GM23338 (cell line): Measurements from ENCODE around the gene NUTM2G.
"Not testable (repeated sequence)": the region's sequence is repeated elsewhere in the genome, so short reads cannot be mapped to it uniquely, and the experiment has no call there.

Source experiments
- CREB1 ChIP-seq: fragments of 250-450 bp; sonication (Bioruptor Pico); IDR thresholded peaks from 2 replicates; pipeline ENCODE4 v1.5.0; 2020; ENCODE audit warnings: low read depth, mild to moderate bottlenecking, moderate library complexity
- EZH2 ChIP-seq: fragments of 200-600 bp; sonication (generic); IDR thresholded peaks from one replicate; pipeline ENCODE4 v1.8.0; 2017; ENCODE audit warnings: antibody characterized with exemption, mild to moderate bottlenecking, low read depth; ENCODE audit not compliant: unreplicated experiment
- EZH2phosphoT487 ChIP-seq: fragments of 200-600 bp; sonication (generic); IDR thresholded peaks from one replicate; pipeline ENCODE4 v1.8.1; 2018; ENCODE audit warnings: antibody characterized with exemption; ENCODE audit not compliant: unreplicated experiment
- NANOG ChIP-seq: IDR thresholded peaks from 2 replicates; pipeline ENCODE4 v1.6.1; 2016; ENCODE audit warnings: antibody characterized with exemption, borderline replicate concordance
- POLR2AphosphoS5 ChIP-seq: IDR thresholded peaks from 2 replicates; pipeline ENCODE4 v1.6.1; 2016; ENCODE audit warnings: antibody characterized with exemption, low read depth
- TF ChIP-seq, protein P1 (sequence below), 2 experiments: fragments of 200-600 bp in 1 of 2; sonication (generic) in 1 of 2; conservative IDR thresholded peaks; 2 replicates each; pipeline versions ENCODE4 v1.5.1 to v1.6.1; 2016 to 2017; ENCODE audit warnings: antibody characterized with exemption in 2 of 2, low read depth in 2 of 2, mild to moderate bottlenecking in 2 of 2, moderate library complexity in 1 of 2
- TF ChIP-seq, protein P2 (sequence below): IDR thresholded peaks from one replicate; pipeline ENCODE4 v1.6.1; 2018; ENCODE audit warnings: antibody characterized with exemption; ENCODE audit not compliant: unreplicated experiment
- TF ChIP-seq, protein P3 (sequence below): fragments of 250-450 bp; sonication (Bioruptor Pico); IDR thresholded peaks from 2 replicates; pipeline ENCODE4 v1.5.0; 2020; ENCODE audit warnings: mild to moderate bottlenecking, moderate library complexity
- TF ChIP-seq, protein P4 (sequence below): IDR thresholded peaks from 2 replicates; pipeline ENCODE4 v1.6.1; 2016; ENCODE audit warnings: antibody characterized with exemption

DNA sequence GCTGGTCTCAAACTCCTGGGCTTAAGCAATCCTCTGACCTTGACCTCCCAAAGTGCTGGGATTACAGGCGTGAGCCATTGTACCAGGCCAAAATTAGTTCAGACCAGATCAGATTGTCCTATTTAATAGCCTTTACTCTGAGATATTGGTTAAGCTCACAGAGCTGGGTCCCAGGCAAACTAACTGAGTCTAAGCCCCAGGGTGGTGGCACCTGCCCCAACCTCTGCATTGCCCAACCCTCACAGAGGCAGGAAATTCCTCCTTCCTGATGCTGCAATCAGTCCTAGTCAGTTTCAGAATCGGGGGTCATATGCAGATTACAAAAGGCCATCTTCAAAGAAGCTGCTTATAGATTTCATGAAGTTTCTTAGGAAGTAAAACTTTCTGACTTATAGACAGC lies 28.6 kb upstream of the NUTM2G start:
- TF ChIP-seq, protein P1, sequence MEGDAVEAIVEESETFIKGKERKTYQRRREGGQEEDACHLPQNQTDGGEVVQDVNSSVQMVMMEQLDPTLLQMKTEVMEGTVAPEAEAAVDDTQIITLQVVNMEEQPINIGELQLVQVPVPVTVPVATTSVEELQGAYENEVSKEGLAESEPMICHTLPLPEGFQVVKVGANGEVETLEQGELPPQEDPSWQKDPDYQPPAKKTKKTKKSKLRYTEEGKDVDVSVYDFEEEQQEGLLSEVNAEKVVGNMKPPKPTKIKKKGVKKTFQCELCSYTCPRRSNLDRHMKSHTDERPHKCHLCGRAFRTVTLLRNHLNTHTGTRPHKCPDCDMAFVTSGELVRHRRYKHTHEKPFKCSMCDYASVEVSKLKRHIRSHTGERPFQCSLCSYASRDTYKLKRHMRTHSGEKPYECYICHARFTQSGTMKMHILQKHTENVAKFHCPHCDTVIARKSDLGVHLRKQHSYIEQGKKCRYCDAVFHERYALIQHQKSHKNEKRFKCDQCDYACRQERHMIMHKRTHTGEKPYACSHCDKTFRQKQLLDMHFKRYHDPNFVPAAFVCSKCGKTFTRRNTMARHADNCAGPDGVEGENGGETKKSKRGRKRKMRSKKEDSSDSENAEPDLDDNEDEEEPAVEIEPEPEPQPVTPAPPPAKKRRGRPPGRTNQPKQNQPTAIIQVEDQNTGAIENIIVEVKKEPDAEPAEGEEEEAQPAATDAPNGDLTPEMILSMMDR (conservative IDR thresholded peaks at IDR 0.05; ENCODE audit: low read depth in 2 of 2) = not testable (repeated sequence)
- TF ChIP-seq, protein P2, sequence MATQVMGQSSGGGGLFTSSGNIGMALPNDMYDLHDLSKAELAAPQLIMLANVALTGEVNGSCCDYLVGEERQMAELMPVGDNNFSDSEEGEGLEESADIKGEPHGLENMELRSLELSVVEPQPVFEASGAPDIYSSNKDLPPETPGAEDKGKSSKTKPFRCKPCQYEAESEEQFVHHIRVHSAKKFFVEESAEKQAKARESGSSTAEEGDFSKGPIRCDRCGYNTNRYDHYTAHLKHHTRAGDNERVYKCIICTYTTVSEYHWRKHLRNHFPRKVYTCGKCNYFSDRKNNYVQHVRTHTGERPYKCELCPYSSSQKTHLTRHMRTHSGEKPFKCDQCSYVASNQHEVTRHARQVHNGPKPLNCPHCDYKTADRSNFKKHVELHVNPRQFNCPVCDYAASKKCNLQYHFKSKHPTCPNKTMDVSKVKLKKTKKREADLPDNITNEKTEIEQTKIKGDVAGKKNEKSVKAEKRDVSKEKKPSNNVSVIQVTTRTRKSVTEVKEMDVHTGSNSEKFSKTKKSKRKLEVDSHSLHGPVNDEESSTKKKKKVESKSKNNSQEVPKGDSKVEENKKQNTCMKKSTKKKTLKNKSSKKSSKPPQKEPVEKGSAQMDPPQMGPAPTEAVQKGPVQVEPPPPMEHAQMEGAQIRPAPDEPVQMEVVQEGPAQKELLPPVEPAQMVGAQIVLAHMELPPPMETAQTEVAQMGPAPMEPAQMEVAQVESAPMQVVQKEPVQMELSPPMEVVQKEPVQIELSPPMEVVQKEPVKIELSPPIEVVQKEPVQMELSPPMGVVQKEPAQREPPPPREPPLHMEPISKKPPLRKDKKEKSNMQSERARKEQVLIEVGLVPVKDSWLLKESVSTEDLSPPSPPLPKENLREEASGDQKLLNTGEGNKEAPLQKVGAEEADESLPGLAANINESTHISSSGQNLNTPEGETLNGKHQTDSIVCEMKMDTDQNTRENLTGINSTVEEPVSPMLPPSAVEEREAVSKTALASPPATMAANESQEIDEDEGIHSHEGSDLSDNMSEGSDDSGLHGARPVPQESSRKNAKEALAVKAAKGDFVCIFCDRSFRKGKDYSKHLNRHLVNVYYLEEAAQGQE = not testable (repeated sequence)
- TF ChIP-seq POLR2AphosphoS5, CREB1, NANOG, EZH2, EZH2phosphoT487: not testable (repeated sequence)
- TF ChIP-seq, protein P3, sequence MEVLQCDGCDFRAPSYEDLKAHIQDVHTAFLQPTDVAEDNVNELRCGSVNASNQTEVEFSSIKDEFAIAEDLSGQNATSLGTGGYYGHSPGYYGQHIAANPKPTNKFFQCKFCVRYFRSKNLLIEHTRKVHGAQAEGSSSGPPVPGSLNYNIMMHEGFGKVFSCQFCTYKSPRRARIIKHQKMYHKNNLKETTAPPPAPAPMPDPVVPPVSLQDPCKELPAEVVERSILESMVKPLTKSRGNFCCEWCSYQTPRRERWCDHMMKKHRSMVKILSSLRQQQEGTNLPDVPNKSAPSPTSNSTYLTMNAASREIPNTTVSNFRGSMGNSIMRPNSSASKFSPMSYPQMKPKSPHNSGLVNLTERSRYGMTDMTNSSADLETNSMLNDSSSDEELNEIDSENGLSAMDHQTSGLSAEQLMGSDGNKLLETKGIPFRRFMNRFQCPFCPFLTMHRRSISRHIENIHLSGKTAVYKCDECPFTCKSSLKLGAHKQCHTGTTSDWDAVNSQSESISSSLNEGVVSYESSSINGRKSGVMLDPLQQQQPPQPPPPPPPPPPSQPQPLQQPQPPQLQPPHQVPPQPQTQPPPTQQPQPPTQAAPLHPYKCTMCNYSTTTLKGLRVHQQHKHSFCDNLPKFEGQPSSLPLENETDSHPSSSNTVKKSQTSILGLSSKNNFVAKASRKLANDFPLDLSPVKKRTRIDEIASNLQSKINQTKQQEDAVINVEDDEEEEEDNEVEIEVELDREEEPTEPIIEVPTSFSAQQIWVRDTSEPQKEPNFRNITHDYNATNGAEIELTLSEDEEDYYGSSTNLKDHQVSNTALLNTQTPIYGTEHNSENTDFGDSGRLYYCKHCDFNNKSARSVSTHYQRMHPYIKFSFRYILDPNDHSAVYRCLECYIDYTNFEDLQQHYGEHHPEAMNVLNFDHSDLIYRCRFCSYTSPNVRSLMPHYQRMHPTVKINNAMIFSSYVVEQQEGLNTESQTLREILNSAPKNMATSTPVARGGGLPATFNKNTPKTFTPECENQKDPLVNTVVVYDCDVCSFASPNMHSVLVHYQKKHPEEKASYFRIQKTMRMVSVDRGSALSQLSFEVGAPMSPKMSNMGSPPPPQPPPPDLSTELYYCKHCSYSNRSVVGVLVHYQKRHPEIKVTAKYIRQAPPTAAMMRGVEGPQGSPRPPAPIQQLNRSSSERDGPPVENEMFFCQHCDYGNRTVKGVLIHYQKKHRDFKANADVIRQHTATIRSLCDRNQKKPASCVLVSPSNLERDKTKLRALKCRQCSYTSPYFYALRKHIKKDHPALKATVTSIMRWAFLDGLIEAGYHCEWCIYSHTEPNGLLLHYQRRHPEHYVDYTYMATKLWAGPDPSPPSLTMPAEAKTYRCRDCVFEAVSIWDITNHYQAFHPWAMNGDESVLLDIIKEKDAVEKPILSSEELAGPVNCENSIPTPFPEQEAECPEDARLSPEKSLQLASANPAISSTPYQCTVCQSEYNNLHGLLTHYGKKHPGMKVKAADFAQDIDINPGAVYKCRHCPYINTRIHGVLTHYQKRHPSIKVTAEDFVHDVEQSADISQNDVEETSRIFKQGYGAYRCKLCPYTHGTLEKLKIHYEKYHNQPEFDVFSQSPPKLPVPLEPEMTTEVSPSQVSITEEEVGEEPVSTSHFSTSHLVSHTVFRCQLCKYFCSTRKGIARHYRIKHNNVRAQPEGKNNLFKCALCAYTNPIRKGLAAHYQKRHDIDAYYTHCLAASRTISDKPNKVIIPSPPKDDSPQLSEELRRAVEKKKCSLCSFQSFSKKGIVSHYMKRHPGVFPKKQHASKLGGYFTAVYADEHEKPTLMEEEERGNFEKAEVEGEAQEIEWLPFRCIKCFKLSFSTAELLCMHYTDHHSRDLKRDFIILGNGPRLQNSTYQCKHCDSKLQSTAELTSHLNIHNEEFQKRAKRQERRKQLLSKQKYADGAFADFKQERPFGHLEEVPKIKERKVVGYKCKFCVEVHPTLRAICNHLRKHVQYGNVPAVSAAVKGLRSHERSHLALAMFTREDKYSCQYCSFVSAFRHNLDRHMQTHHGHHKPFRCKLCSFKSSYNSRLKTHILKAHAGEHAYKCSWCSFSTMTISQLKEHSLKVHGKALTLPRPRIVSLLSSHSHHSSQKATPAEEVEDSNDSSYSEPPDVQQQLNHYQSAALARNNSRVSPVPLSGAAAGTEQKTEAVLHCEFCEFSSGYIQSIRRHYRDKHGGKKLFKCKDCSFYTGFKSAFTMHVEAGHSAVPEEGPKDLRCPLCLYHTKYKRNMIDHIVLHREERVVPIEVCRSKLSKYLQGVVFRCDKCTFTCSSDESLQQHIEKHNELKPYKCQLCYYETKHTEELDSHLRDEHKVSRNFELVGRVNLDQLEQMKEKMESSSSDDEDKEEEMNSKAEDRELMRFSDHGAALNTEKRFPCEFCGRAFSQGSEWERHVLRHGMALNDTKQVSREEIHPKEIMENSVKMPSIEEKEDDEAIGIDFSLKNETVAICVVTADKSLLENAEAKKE (CRISPR knock-in tag) = not testable (repeated sequence)
- TF ChIP-seq, protein P4, sequence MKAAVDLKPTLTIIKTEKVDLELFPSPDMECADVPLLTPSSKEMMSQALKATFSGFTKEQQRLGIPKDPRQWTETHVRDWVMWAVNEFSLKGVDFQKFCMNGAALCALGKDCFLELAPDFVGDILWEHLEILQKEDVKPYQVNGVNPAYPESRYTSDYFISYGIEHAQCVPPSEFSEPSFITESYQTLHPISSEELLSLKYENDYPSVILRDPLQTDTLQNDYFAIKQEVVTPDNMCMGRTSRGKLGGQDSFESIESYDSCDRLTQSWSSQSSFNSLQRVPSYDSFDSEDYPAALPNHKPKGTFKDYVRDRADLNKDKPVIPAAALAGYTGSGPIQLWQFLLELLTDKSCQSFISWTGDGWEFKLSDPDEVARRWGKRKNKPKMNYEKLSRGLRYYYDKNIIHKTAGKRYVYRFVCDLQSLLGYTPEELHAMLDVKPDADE = not testable (repeated sequence)
